A549 (cell line): ENCODE data around the gene GHR. TPM values are rescaled to one million over a fixed set of nuclear protein-coding genes. Genes with fewer than 3 reads are reported as not detected.

Experiments
- ATAC-seq, 2 experiments: fragments of 200-7000 bp in 1 of 2; fragments of >200 bp in 1 of 2; cut with Nextera tagmentation in 1 of 2; cut with Tn5 transposase in 1 of 2; 3 replicates each; pipeline versions ENCODE4 v1.8.0 to v1.9.1; 2018 to 2020; ENCODE audit warnings: mild to moderate bottlenecking in 1 of 2, moderate library complexity in 1 of 2
- CTCF ChIA-PET: fragments of 300-600 bp; sonication (Branson Sonifier 250); formaldehyde crosslinking; extraction: SDS; loops from one replicate; lab custom pipeline; 2021; ENCODE audit warnings: antibody characterized with exemption, inconsistent platforms; lab: Yijun Ruan, JAX
- POLR2A ChIA-PET: fragments of 350-600 bp; formaldehyde crosslinking; extraction: SDS; loops from one replicate; lab custom pipeline; 2021; ENCODE audit warnings: antibody characterized with exemption, inconsistent platforms; lab: Yijun Ruan, JAX
- DNase-seq, 2 experiments: peaks; one replicate each; pipeline versions ENCODE4 v3.0.0 to v3.0.0-alpha.2; 2011 to 2016; ENCODE audit warnings: low read depth in 1 of 2, low spot score in 1 of 2
- FAIRE-seq: peaks from 2 replicates; lab custom pipeline; 2011; peaks lifted over from hg19 to GRCh38; lab: Jason Lieb, UNC
- H3K27ac ChIP-seq, 2 experiments: fragments of >200 bp; sonication (Bioruptor Twin); formaldehyde crosslinking; 3 replicates each; pipeline ENCODE4 v1.5.1; 2016 to 2017
- H3K4me1 ChIP-seq: fragments of >200 bp; sonication (Bioruptor Twin); formaldehyde crosslinking; 3 replicates; pipeline ENCODE4 v1.6.1; 2016
- H3K4me2 ChIP-seq: fragments of >200 bp; sonication (Bioruptor Twin); formaldehyde crosslinking; 3 replicates; pipeline ENCODE4 v1.6.1; 2016
- H3K4me3 ChIP-seq: fragments of >200 bp; sonication (Bioruptor Twin); formaldehyde crosslinking; 3 replicates; pipeline ENCODE4 v1.5.1; 2016
- H3K9me3 ChIP-seq: fragments of >200 bp; sonication (Bioruptor Twin); formaldehyde crosslinking; 3 replicates; pipeline ENCODE4 v1.6.1; 2016
- CBX8 ChIP-seq: fragments of 200-600 bp; sonication (generic); IDR thresholded peaks from 2 replicates; pipeline ENCODE4 v1.6.1; 2016
- CEBPB ChIP-seq, 2 experiments: fragments of >200 bp in 1 of 2; sonication (Bioruptor Twin) in 1 of 2; formaldehyde crosslinking in 1 of 2; IDR thresholded peaks; 2 replicates each; pipeline ENCODE4 v1.6.1; 2012 to 2016
- CHD2 ChIP-seq: fragments of 150-350 bp; IDR thresholded peaks from 2 replicates; pipeline ENCODE4 v1.6.1; 2014; ENCODE audit warnings: low read length; ENCODE audit not compliant: partially characterized antibody
- E2F6 ChIP-seq: IDR thresholded peaks from 2 replicates; pipeline ENCODE4 v1.6.1; 2012; ENCODE audit warnings: low read depth, borderline replicate concordance
- ELK1 ChIP-seq: fragments of 150-350 bp; IDR thresholded peaks from 2 replicates; pipeline ENCODE4 v1.6.1; 2014; ENCODE audit warnings: low read depth, mild to moderate bottlenecking, low read length
- ESRRA ChIP-seq: fragments of 150-350 bp; IDR thresholded peaks from 2 replicates; pipeline ENCODE4 v1.6.1; 2014; ENCODE audit warnings: mild to moderate bottlenecking, low read length, borderline replicate concordance
- FOSB ChIP-seq: fragments of 250-450 bp; sonication (Bioruptor Pico); IDR thresholded peaks from 2 replicates; pipeline ENCODE4 v1.5.0; 2020; ENCODE audit warnings: mild to moderate bottlenecking, moderate library complexity
- FOSL2 ChIP-seq, 2 experiments: fragments of 450-650 bp in 1 of 2; fragments of >200 bp in 1 of 2; sonication (Bioruptor Twin) in 1 of 2; formaldehyde crosslinking; IDR thresholded peaks; 2 replicates each; pipeline versions ENCODE4 v1.5.0 to v1.6.1; 2016 to 2020; ENCODE audit warnings: mild to moderate bottlenecking in 1 of 2, moderate library complexity in 1 of 2
- HOXA7 ChIP-seq: fragments of 250-450 bp; sonication (Bioruptor Pico); IDR thresholded peaks from 2 replicates; pipeline ENCODE4 v1.5.0; 2020; ENCODE audit warnings: mild to moderate bottlenecking, moderate library complexity
- HOXB13 ChIP-seq: fragments of 250-450 bp; sonication (Bioruptor Pico); IDR thresholded peaks from 2 replicates; pipeline ENCODE4 v1.5.0; 2020; ENCODE audit warnings: low read depth, mild to moderate bottlenecking, moderate library complexity
- JUN ChIP-seq, 2 experiments: fragments of >200 bp; sonication (Bioruptor Twin); formaldehyde crosslinking; IDR thresholded peaks; 2 replicates in 1 of 2; 3 replicates in 1 of 2; pipeline ENCODE4 v1.6.1; 2016 to 2017
- KDM5A ChIP-seq: fragments of 200-600 bp; sonication (generic); IDR thresholded peaks from 2 replicates; pipeline ENCODE4 v1.6.1; 2016; ENCODE audit warnings: antibody characterized with exemption, mild to moderate bottlenecking
- MAX ChIP-seq: IDR thresholded peaks from 2 replicates; pipeline ENCODE4 v1.6.1; 2012
- MAZ ChIP-seq: fragments of 150-350 bp; IDR thresholded peaks from 2 replicates; pipeline ENCODE4 v1.6.1; 2014; ENCODE audit warnings: antibody characterized with exemption, low read depth, low read length, borderline replicate concordance
- MYC ChIP-seq: IDR thresholded peaks from 2 replicates; pipeline ENCODE4 v1.6.1; 2012; ENCODE audit warnings: mild to moderate bottlenecking, inconsistent platforms, low read length, improper control_type of control experiment, borderline replicate concordance
- NFE2L2 ChIP-seq: fragments of 150-350 bp; conservative IDR thresholded peaks from 2 replicates; pipeline ENCODE4 v1.6.1; 2014; ENCODE audit warnings: low read length
- RNF2 ChIP-seq: fragments of 200-600 bp; sonication (generic); IDR thresholded peaks from 2 replicates; pipeline ENCODE4 v1.6.1; 2016; ENCODE audit warnings: low read depth, mild to moderate bottlenecking, antibody characterized with exemption, moderate library complexity, borderline replicate concordance
- SREBF2 ChIP-seq: fragments of 450-650 bp; IDR thresholded peaks from 2 replicates; pipeline ENCODE4 v1.6.1; 2014; ENCODE audit warnings: mild to moderate bottlenecking, moderate library complexity
- TFCP2L1 ChIP-seq: fragments of 250-450 bp; sonication (Bioruptor Pico); IDR thresholded peaks from 2 replicates; pipeline ENCODE4 v1.5.0; 2021; ENCODE audit warnings: mild to moderate bottlenecking
- TP53 ChIP-seq: fragments of 250-450 bp; sonication (Bioruptor Pico); IDR thresholded peaks from 2 replicates; pipeline ENCODE4 v1.5.0; 2021; ENCODE audit warnings: mild to moderate bottlenecking, moderate library complexity
- USF2 ChIP-seq: fragments of 450-650 bp; IDR thresholded peaks from 2 replicates; pipeline ENCODE4 v1.6.1; 2014; ENCODE audit warnings: antibody characterized with exemption
- ZC3H11A ChIP-seq: fragments of 450-650 bp; IDR thresholded peaks from 2 replicates; pipeline ENCODE4 v1.6.1; 2014; ENCODE audit warnings: antibody characterized with exemption, mild to moderate bottlenecking
- ZFP36 ChIP-seq: fragments of 450-650 bp; IDR thresholded peaks from 2 replicates; pipeline ENCODE4 v1.6.1; 2014; ENCODE audit warnings: borderline replicate concordance; ENCODE audit not compliant: partially characterized antibody
- ZNF302 ChIP-seq: fragments of 250-450 bp; sonication (Bioruptor Pico); IDR thresholded peaks from 2 replicates; pipeline ENCODE4 v1.9.0; 2021; ENCODE audit warnings: inconsistent platforms, mild to moderate bottlenecking, moderate library complexity
- ZSCAN20 ChIP-seq: fragments of 250-450 bp; sonication (Bioruptor Pico); IDR thresholded peaks from 2 replicates; pipeline ENCODE4 v1.8.0; 2022; ENCODE audit warnings: mild to moderate bottlenecking, moderate library complexity
- WGBS: methylation state at CpG from one replicate; pipeline ENCODE4 v1.1.6; 2017; ENCODE audit errors: missing lambda C conversion rate; 5-methylcytosine and 5-hydroxymethylcytosine counted together
- polyA plus RNA-seq, 4 experiments: library from polyadenylated mRNA; depleted of rRNA in 3 of 4; stranded (reverse); fragments of >200 nt; fragmentation: RNase III in 1 of 4; extraction: RNeasy Plus Mini Kit Qiagen cat#74134 plus additional on column Dnase treatment in 1 of 4; gene quantifications; 2 replicates in 3 of 4; 3 replicates in 1 of 4; pipeline ENCODE4 v1.2.3, GENCODE V29; 2011 to 2017
- TF ChIP-seq, protein P1 (sequence below): fragments of 250-450 bp; sonication (Bioruptor Pico); IDR thresholded peaks from 2 replicates; pipeline ENCODE4 v1.5.0; 2021; ENCODE audit warnings: mild to moderate bottlenecking, moderate library complexity, borderline replicate concordance

Gene GHR
- polyA plus RNA-seq, 2 of the 4 experiments (the other 2 are of a cell fraction): 0.05 TPM; not detected in 1

- TF ChIP-seq, protein P1, sequence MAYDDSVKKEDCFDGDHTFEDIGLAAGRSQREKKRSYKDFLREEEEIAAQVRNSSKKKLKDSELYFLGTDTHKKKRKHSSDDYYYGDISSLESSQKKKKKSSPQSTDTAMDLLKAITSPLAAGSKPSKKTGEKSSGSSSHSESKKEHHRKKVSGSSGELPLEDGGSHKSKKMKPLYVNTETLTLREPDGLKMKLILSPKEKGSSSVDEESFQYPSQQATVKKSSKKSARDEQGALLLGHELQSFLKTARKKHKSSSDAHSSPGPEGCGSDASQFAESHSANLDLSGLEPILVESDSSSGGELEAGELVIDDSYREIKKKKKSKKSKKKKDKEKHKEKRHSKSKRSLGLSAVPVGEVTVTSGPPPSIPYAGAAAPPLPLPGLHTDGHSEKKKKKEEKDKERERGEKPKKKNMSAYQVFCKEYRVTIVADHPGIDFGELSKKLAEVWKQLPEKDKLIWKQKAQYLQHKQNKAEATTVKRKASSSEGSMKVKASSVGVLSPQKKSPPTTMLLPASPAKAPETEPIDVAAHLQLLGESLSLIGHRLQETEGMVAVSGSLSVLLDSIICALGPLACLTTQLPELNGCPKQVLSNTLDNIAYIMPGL: no peak
- no peak for TF ChIP-seq FOSB (CRISPR knock-in tag)
These were observed 93.9 kb downstream of the GHR start (continued) for GRCh38 chr5:42517164-42517563.

- Histone ChIP-seq H3K9me3 (no peaks in the 10 kb centered on the region), H3K4me3 (no peak overlapping the region), H3K4me2 (no peak overlapping the region), H3K27ac (no peak overlapping the region), H3K4me1 (no peaks in the 10 kb centered on the region)
- POLR2A ChIA-PET: no interaction called here
- CTCF ChIA-PET: no interaction called here
- no peak for DNase-seq
- 12% methylated on average over 8 of the region's 8 CpGs for WGBS
- no peak for FAIRE-seq
- TF ChIP-seq, protein P1: no peak
- no peak for TF ChIP-seq RNF2
- TF ChIP-seq ZC3H11A: no peak
- TF ChIP-seq KDM5A: no peak
- TF ChIP-seq ZSCAN20 (CRISPR knock-in tag): no peak
- TF ChIP-seq TFCP2L1 (CRISPR knock-in tag): no peak
- no peak for TF ChIP-seq TP53 (CRISPR knock-in tag)
- TF ChIP-seq E2F6: no peak
- no peak for TF ChIP-seq ZNF302
- TF ChIP-seq HOXA7 (CRISPR knock-in tag): no peak
- TF ChIP-seq CEBPB (IDR thresholded peaks at IDR 0.05): no peak
- TF ChIP-seq ELK1: no peak
- TF ChIP-seq SREBF2: no peak
- no peak for TF ChIP-seq CHD2
- no peak for TF ChIP-seq MAZ
- no peak for TF ChIP-seq ESRRA
- TF ChIP-seq FOSB (CRISPR knock-in tag): no peak
- TF ChIP-seq HOXB13: no peak
- no peak for TF ChIP-seq NFE2L2
- ATAC-seq: no peak
These were observed 95.5 kb downstream of the GHR start for GRCh38 chr5:42518595-42519221.

- Histone ChIP-seq H3K27ac (no peak overlapping the region), H3K4me1 (no peaks in the 10 kb centered on the region), H3K4me3 (no peak overlapping the region), H3K9me3 (no peaks in the 10 kb centered on the region), H3K4me2 (no peak overlapping the region)
- DNase-seq (no peak), ATAC-seq (no peak), FAIRE-seq (no peak)
- ChIA-PET CTCF (interaction anchor here (1.2 kb wide), 1 partner anchor 9 kb away, joined by 3 read pairs; no protein-coding TSS in a partner anchor), POLR2A (no interaction called here)
- TF ChIP-seq ZFP36: no peak
- no peak for TF ChIP-seq CBX8
- TF ChIP-seq KDM5A: no peak
- TF ChIP-seq JUN (IDR thresholded peaks at IDR 0.05): no peak
- no peak for TF ChIP-seq ELK1
- no peak for TF ChIP-seq MYC
- no peak for TF ChIP-seq MAX
- no peak for TF ChIP-seq USF2
- TF ChIP-seq FOSL2 (IDR thresholded peaks at IDR 0.05): no peak
- TF ChIP-seq FOSL2 (CRISPR knock-in tag; IDR thresholded peaks at IDR 0.05): no peak
These were observed 97.0 kb downstream of the GHR start for GRCh38 chr5:42520203-42520602.
